Gastrocnemius medialis (tissue), 4 donors: ENCODE measurements around the gene LCN6. TPM values are rescaled to one million over a fixed set of nuclear protein-coding genes. Genes with fewer than 3 reads are reported as not detected.

ENCODE experiments used
- ATAC-seq, 2 donors: fragments of 150-250 bp; one replicate each; pipeline ENCODE4 v1.9.1; 2016
- DNase-seq, 2 donors: peaks; one replicate each; pipeline ENCODE4 v3.0.0-alpha.2; 2019
- H3K27ac ChIP-seq, 4 donors: fragments of 200-600 bp; sonication (generic); 1 replicate in 1 of 4; 2 replicates in 3 of 4; pipeline ENCODE4 v1.5.1; 2016 to 2018; ENCODE audit warnings: mild to moderate bottlenecking in 2 of 4, moderate library complexity in 1 of 4
- H3K27me3 ChIP-seq, 3 donors: fragments of 200-600 bp; sonication (generic) in 2 of 3; 1 replicate in 1 of 3; 2 replicates in 2 of 3; pipeline versions ENCODE4 v1.5.1 to v1.6.0; 2016 to 2019; ENCODE audit warnings: mild to moderate bottlenecking in 1 of 3, moderate library complexity in 1 of 3
- H3K36me3 ChIP-seq, 2 donors: fragments of 200-600 bp; sonication (generic) in 1 of 2; one replicate each; pipeline ENCODE4 v1.5.1; 2017 to 2018
- H3K4me1 ChIP-seq, 2 donors: fragments of 200-600 bp; sonication (generic) in 1 of 2; one replicate each; pipeline ENCODE4 v1.5.1; 2016 to 2017; ENCODE audit warnings: mild to moderate bottlenecking in 2 of 2
- H3K4me3 ChIP-seq, 4 donors: fragments of 200-600 bp; sonication (generic) in 3 of 4; 1 replicate in 1 of 4; 2 replicates in 3 of 4; pipeline ENCODE4 v1.5.1; 2016 to 2019; ENCODE audit warnings: mild to moderate bottlenecking in 2 of 4
- H3K9me3 ChIP-seq, 3 donors: fragments of 200-600 bp; sonication (generic) in 2 of 3; 1 replicate in 1 of 3; 2 replicates in 2 of 3; pipeline ENCODE4 v1.5.1; 2016 to 2019
- CTCF ChIP-seq, 5 experiments: fragments of 450-650 bp in 3 of 5; fragments of 200-600 bp in 2 of 5; sonication (generic) in 2 of 5; IDR thresholded peaks in 4 of 5; conservative IDR thresholded peaks in 1 of 5; 1 replicate in 4 of 5; 2 replicates in 1 of 5; pipeline ENCODE4 v1.5.1; 2016 to 2019; ENCODE audit warnings: antibody characterized with exemption in 5 of 5, mild to moderate bottlenecking in 3 of 5, moderate library complexity in 3 of 5
- POLR2A ChIP-seq, 2 donors: fragments of 450-650 bp; IDR thresholded peaks; one replicate each; pipeline ENCODE4 v1.6.1; 2017; ENCODE audit warnings: antibody characterized with exemption in 2 of 2, mild to moderate bottlenecking in 2 of 2, moderate library complexity in 2 of 2
- in situ Hi-C, 4 donors: fragments of 200-750 bp; cut with MboI; loops; one replicate each; pipeline versions ENCODE4 v1.15.0 to v1.8.0; 2017; ENCODE audit warnings: low sequenced_read_pairs in 4 of 4
- intact Hi-C: fragments of 100-400 bp; cut with DNase I; formaldehyde crosslinking; loops from one replicate; pipeline ENCODE4 v1.15.1; 2023; ENCODE audit warnings: low total_unique reads
- total RNA-seq, 4 donors: library from RNA; depleted of rRNA; stranded (reverse); fragments of >200 nt; gene quantifications; one replicate each; pipeline versions ENCODE4 v1.1.0 to v1.2.3, GENCODE V29; 2016

Gene LCN6
- total RNA-seq, 4 donors from 2014 or later: 2.1 to 11.7 (median 3.7) TPM

- Histone ChIP-seq H3K4me3 (no peak overlapping the region), H3K4me1 (no peaks in the 10 kb centered on the region), H3K27ac (no peak overlapping the region), H3K27me3 (peaks cover 28 to 42% (median 39%) of the 10 kb centered on the region in 3 donors), H3K9me3 (no peaks in the 10 kb centered on the region), H3K36me3 (no peaks in the 10 kb centered on the region)
- ATAC-seq: no peak
- intact Hi-C loops (no loop called here), in situ Hi-C loops (no loop called here)
- no peak for DNase-seq
- TF ChIP-seq POLR2A (IDR thresholded peaks at IDR 0.05) (no peak), CTCF (IDR thresholded peaks at IDR 0.05 in 4 of 5, conservative IDR thresholded peaks at IDR 0.05 in 1 of 5) (no peak)
Observed at GRCh38 chr9:136740491-136740890, 7.8 kb downstream of the LCN6 start.

DNA sequence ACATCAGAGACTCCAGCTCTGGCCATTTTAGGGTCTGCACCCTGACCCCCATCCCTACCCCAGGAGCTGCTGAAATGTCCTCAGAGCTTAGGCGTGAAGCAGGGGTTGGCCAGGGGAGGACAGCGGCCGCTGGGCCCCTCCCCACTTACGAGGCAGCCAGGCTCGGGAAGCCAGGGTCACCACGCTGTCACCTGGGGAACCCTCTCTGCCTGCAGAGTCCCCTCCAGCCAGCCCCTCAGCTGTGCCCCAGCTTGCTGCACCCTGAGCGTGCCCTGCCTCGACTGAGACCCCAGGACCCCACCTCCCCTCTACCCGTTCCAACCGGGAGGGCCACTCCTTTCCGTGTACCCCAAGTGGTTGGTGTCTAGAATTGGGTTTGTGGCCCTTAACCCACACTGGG is 8.3 kb downstream of the LCN6 start:
- H3K4me1 ChIP-seq: no peaks in the 10 kb centered on the region
- no peak overlapping the region for H3K27ac ChIP-seq
- H3K36me3 ChIP-seq: no peaks in the 10 kb centered on the region
- TF ChIP-seq POLR2A (IDR thresholded peaks at IDR 0.05) (no peak), CTCF (IDR thresholded peaks at IDR 0.05 in 4 of 5, conservative IDR thresholded peaks at IDR 0.05 in 1 of 5) (no peak)
- ATAC-seq (no peak), DNase-seq (no peak)
- H3K9me3 ChIP-seq: no peaks in the 10 kb centered on the region
- intact Hi-C loops (no loop called here), in situ Hi-C loops (no loop called here)
- H3K4me3 ChIP-seq: no peak overlapping the region
- peaks cover 28 to 42% (median 39%) of the 10 kb centered on the region in 3 donors for H3K27me3 ChIP-seq

GRCh38 chr9:136739509-136739908 is 8.8 kb downstream of the LCN6 start:
- TF ChIP-seq CTCF (IDR thresholded peaks at IDR 0.05 in 4 of 5, conservative IDR thresholded peaks at IDR 0.05 in 1 of 5) (no peak), POLR2A (IDR thresholded peaks at IDR 0.05) (no peak)
- H3K4me1 ChIP-seq: no peaks in the 10 kb centered on the region
- DNase-seq: no peak
- in situ Hi-C loops: no loop called here
- H3K4me3 ChIP-seq: no peak overlapping the region
- peaks cover 28 to 42% (median 39%) of the 10 kb centered on the region in 3 donors for H3K27me3 ChIP-seq
- no peaks in the 10 kb centered on the region for H3K36me3 ChIP-seq
- ATAC-seq: no peak
- no peaks in the 10 kb centered on the region for H3K9me3 ChIP-seq
- intact Hi-C loops: no loop called here
- H3K27ac ChIP-seq: no peak overlapping the region

GRCh38 chr9:136738960-136739359 is 9.4 kb downstream of the LCN6 start:
- ATAC-seq (no peak), DNase-seq (no peak)
- no peak overlapping the region for H3K27ac ChIP-seq
- H3K4me3 ChIP-seq: no peak overlapping the region
- H3K9me3 ChIP-seq: no peaks in the 10 kb centered on the region
- in situ Hi-C loops: no loop called here
- H3K36me3 ChIP-seq: no peaks in the 10 kb centered on the region
- H3K4me1 ChIP-seq: no peaks in the 10 kb centered on the region
- TF ChIP-seq CTCF (IDR thresholded peaks at IDR 0.05 in 4 of 5, conservative IDR thresholded peaks at IDR 0.05 in 1 of 5): no peak
- no peak for TF ChIP-seq POLR2A (IDR thresholded peaks at IDR 0.05)
- intact Hi-C loops: no loop called here
- peaks cover 28 to 42% (median 39%) of the 10 kb centered on the region in 3 donors for H3K27me3 ChIP-seq

GRCh38 chr9:136735812-136736480 is 12.4 kb downstream of the LCN6 start:
- in situ Hi-C loops (no loop called here), intact Hi-C loops (no loop called here)
- H3K36me3 ChIP-seq: no peaks in the 10 kb centered on the region
- no peak for DNase-seq
- peaks cover 7 to 11% (median 11%) of the 10 kb centered on the region in 3 donors for H3K27me3 ChIP-seq
- ATAC-seq: no peak
- no peaks in the 10 kb centered on the region for H3K9me3 ChIP-seq
- no peak for TF ChIP-seq CTCF (IDR thresholded peaks at IDR 0.05 in 4 of 5, conservative IDR thresholded peaks at IDR 0.05 in 1 of 5)
- H3K4me1 ChIP-seq: no peaks in the 10 kb centered on the region
- H3K27ac ChIP-seq: no peak overlapping the region
- no peak overlapping the region for H3K4me3 ChIP-seq
